GM18517 (cell line): ENCODE measurements around the gene ARFGAP2.

Experiments used
- ATAC-seq: cut with Tn5 transposase; IDR thresholded peaks from one replicate; pipeline ENCODE4 v1.9.1; 2021; ENCODE audit warnings: mild to moderate bottlenecking, moderate library complexity; ENCODE audit not compliant: unreplicated experiment

The ARFGAP2 gene

GRCh38 chr11:47172740-47173336 is 3.8 kb downstream of the ARFGAP2 start:
- no peak for ATAC-seq

- ATAC-seq: no peak
These were observed 4.8 kb downstream of the ARFGAP2 start for GRCh38 chr11:47171856-47172255.

- ATAC-seq: no peak
These were observed 5.4 kb downstream of the ARFGAP2 start for GRCh38 chr11:47171061-47171838.

- ATAC-seq: no peak
These were observed 10.3 kb downstream of the ARFGAP2 start for GRCh38 chr11:47166368-47166767.

- no peak for ATAC-seq
These were observed 11.3 kb downstream of the ARFGAP2 start for GRCh38 chr11:47165253-47165840.

- ATAC-seq: no peak
These were observed 12.4 kb downstream of the ARFGAP2 start for GRCh38 chr11:47164321-47164720.

GRCh38 chr11:47163898-47164297 is 12.8 kb downstream of the ARFGAP2 start:
- ATAC-seq: no peak

- no peak for ATAC-seq
These were observed 13.5 kb downstream of the ARFGAP2 start for GRCh38 chr11:47163193-47163592.

GRCh38 chr11:47162426-47162825 is 14.3 kb downstream of the ARFGAP2 start:
- ATAC-seq: no peak

- no peak for ATAC-seq
These were observed 14.8 kb downstream of the ARFGAP2 start for GRCh38 chr11:47161890-47162289.

GRCh38 chr11:47161134-47161854 is 15.4 kb downstream of the ARFGAP2 start:
- no peak for ATAC-seq

GRCh38 chr11:47160753-47161133 is 15.9 kb downstream of the ARFGAP2 start:
- no peak for ATAC-seq

- ATAC-seq: no peak
These were observed 18.4 kb downstream of the ARFGAP2 start for GRCh38 chr11:47158242-47158641.

- ATAC-seq: no peak
These were observed 18.9 kb downstream of the ARFGAP2 start for GRCh38 chr11:47157805-47158204.

GRCh38 chr11:47156951-47157350 is 19.7 kb downstream of the ARFGAP2 start:
- ATAC-seq: no peak

- ATAC-seq: no peak
These were observed 20.3 kb downstream of the ARFGAP2 start for GRCh38 chr11:47156333-47156732.

GRCh38 chr11:47155879-47156278 is 20.8 kb downstream of the ARFGAP2 start:
- ATAC-seq: no peak

- ATAC-seq: no peak
These were observed 21.8 kb downstream of the ARFGAP2 start for GRCh38 chr11:47154616-47155570.

GRCh38 chr11:47152953-47153950 is 23.4 kb downstream of the ARFGAP2 start:
- no peak for ATAC-seq
